Hepatocyte (in vitro differentiated cells): Measurements from ENCODE around the gene UBA5. TPM values are rescaled to one million over a fixed set of nuclear protein-coding genes. Genes with fewer than 3 reads are reported as not detected.
A peak's percentile ranks its signal among the peaks of the same experiment; 100 is the strongest.

Source experiments
- DNase-seq: peaks from one replicate; pipeline ENCODE4 v3.0.0-alpha.2; 2016; ENCODE audit warnings: low spot score
- H2AFZ ChIP-seq: fragments of 200-600 bp; sonication (generic); 2 replicates; pipeline ENCODE4 v1.6.0; 2016; ENCODE audit warnings: antibody characterized with exemption, mild to moderate bottlenecking
- H3K27ac ChIP-seq: fragments of 200-600 bp; sonication (generic); 2 replicates; pipeline ENCODE4 v1.5.1; 2016; ENCODE audit warnings: mild to moderate bottlenecking
- H3K27me3 ChIP-seq: fragments of 200-600 bp; sonication (generic); 2 replicates; pipeline ENCODE4 v1.6.1; 2016
- H3K36me3 ChIP-seq: fragments of 200-600 bp; sonication (generic); replicated peaks from 2 replicates; pipeline ENCODE4 v1.5.1; 2016; ENCODE audit warnings: low read depth; ENCODE audit not compliant: insufficient read depth
- H3K4me1 ChIP-seq: fragments of 200-600 bp; sonication (generic); 2 replicates; pipeline ENCODE4 v1.5.1; 2016; ENCODE audit warnings: mild to moderate bottlenecking, moderate library complexity; ENCODE audit not compliant: insufficient read depth
- H3K4me2 ChIP-seq: fragments of 200-600 bp; sonication (generic); 2 replicates; pipeline ENCODE4 v1.6.0; 2016
- H3K4me3 ChIP-seq: fragments of 200-600 bp; sonication (generic); 2 replicates; pipeline ENCODE4 v1.5.1; 2016; ENCODE audit warnings: mild to moderate bottlenecking
- H3K79me2 ChIP-seq: fragments of 200-600 bp; sonication (generic); 2 replicates; pipeline ENCODE4 v1.6.0; 2017; ENCODE audit warnings: mild to moderate bottlenecking
- H3K9me2 ChIP-seq: fragments of 200-600 bp; sonication (generic); replicated peaks from 2 replicates; pipeline ENCODE4 v1.6.0; 2017; ENCODE audit warnings: mild to moderate bottlenecking; ENCODE audit not compliant: insufficient read depth
- H3K9me3 ChIP-seq: fragments of 200-600 bp; sonication (generic); 2 replicates; pipeline ENCODE4 v1.5.1; 2016; ENCODE audit warnings: low read depth, mild to moderate bottlenecking
- H4K20me1 ChIP-seq: fragments of 200-600 bp; sonication (generic); 2 replicates; pipeline ENCODE4 v1.6.0; 2016; ENCODE audit warnings: mild to moderate bottlenecking; ENCODE audit not compliant: insufficient read depth, poor library complexity, severe bottlenecking
- CTCF ChIP-seq: fragments of 200-600 bp; sonication (generic); IDR thresholded peaks from 2 replicates; pipeline ENCODE4 v1.5.1; 2016; ENCODE audit warnings: antibody characterized with exemption, mild to moderate bottlenecking; ENCODE audit not compliant: poor library complexity
- EZH2 ChIP-seq: fragments of 200-600 bp; sonication (generic); IDR thresholded peaks from 2 replicates; pipeline ENCODE4 v1.6.1; 2016; ENCODE audit warnings: antibody characterized with exemption, mild to moderate bottlenecking, borderline replicate concordance
- EZH2phosphoT487 ChIP-seq: fragments of 200-600 bp; sonication (generic); IDR thresholded peaks from one replicate; pipeline ENCODE4 v1.6.1; 2018; ENCODE audit warnings: antibody characterized with exemption, mild to moderate bottlenecking, low read depth, moderate library complexity; ENCODE audit not compliant: unreplicated experiment, severe bottlenecking
- WGBS: methylation state at CpG from one replicate; pipeline ENCODE4 v1.1.6; 2016; ENCODE audit warnings: low lambda C conversion rate; ENCODE audit errors: missing lambda C conversion rate; 5-methylcytosine and 5-hydroxymethylcytosine counted together
- polyA plus RNA-seq: library from polyadenylated mRNA; unstranded; fragments of >200 nt; fragmentation: Nextera tagmentation; extraction: Ambion mirVana; gene quantifications from 2 replicates; pipeline ENCODE4 v1.2.1, GENCODE V29; 2016
- total RNA-seq: library from RNA; depleted of rRNA; stranded (reverse); fragments of >200 nt; gene quantifications from 2 replicates; pipeline ENCODE4 v1.2.3, GENCODE V29; 2014

Gene UBA5
- total and polyA plus RNA-seq, 2 experiments from 2014 or later: 26.9 to 42.4 TPM

GRCh38 chr3:132661101-132661500 is 972 bp downstream of the UBA5 start:
- Histone ChIP-seq H3K9me2 (no peaks in the 10 kb centered on the region), H3K36me3 (no peaks in the 10 kb centered on the region), H3K79me2 (peaks cover 73% of the 10 kb centered on the region), H3K4me1 (peaks cover 23% of the 10 kb centered on the region), H4K20me1 (no peaks in the 10 kb centered on the region), H3K9me3 (no peaks in the 10 kb centered on the region), H2AFZ (peak overlapping the region; percentile 90), H3K27ac (peak overlapping the region; percentile 96), H3K4me2 (peak overlapping the region; percentile 89), H3K4me3 (peak overlapping the region; percentile 99), H3K27me3 (no peaks in the 10 kb centered on the region)
- WGBS: 14% methylated on average over 8 of the region's 8 CpGs
- TF ChIP-seq EZH2 (no peak), CTCF (no peak), EZH2phosphoT487 (no peak)
- DNase-seq: peak; percentile 6

- H3K4me3 ChIP-seq: peak overlapping the region; percentile 99
- peaks cover 23% of the 10 kb centered on the region for H3K4me1 ChIP-seq
- no peak overlapping the region for H3K27ac ChIP-seq
- H3K9me2 ChIP-seq: no peaks in the 10 kb centered on the region
- H3K79me2 ChIP-seq: peaks cover 67% of the 10 kb centered on the region
- H2AFZ ChIP-seq: no peak overlapping the region
- H3K9me3 ChIP-seq: no peaks in the 10 kb centered on the region
- H4K20me1 ChIP-seq: no peaks in the 10 kb centered on the region
- DNase-seq: no peak
- H3K36me3 ChIP-seq: no peaks in the 10 kb centered on the region
- no peaks in the 10 kb centered on the region for H3K27me3 ChIP-seq
- TF ChIP-seq EZH2 (no peak), CTCF (no peak), EZH2phosphoT487 (no peak)
- H3K4me2 ChIP-seq: peak overlapping the region; percentile 89
Observed at GRCh38 chr3:132662212-132662611, 2.1 kb downstream of the UBA5 start.

DNA sequence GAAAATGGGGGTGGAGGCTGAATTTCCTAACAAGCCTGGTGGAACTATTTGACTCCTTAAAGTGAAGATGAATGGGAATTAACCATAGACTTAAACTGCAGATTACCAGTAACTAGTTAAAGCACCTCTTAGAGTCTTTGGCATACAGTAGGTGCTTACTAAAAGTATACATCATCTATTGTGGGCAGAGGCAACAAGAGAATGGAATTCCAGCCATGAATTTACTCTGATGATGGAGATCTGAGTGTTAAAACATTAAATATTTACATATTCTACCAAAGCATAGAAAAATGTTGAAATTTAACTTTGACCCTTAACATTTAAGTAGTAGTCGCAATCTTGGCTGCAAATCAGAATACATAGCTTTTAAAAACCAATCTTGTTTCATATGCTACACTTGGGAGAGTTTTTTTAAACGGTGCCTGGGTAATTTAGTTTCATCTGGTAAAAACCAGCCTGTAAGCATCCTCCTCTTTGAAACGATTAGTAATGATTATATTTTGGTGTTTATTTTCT is 5.2 kb downstream of the UBA5 start:
- no peaks in the 10 kb centered on the region for H3K9me3 ChIP-seq
- H3K27ac ChIP-seq: no peak overlapping the region
- no peaks in the 10 kb centered on the region for H4K20me1 ChIP-seq
- H2AFZ ChIP-seq: no peak overlapping the region
- no peak for DNase-seq
- TF ChIP-seq EZH2: no peak
- TF ChIP-seq CTCF: no peak
- H3K4me3 ChIP-seq: no peak overlapping the region
- no peaks in the 10 kb centered on the region for H3K36me3 ChIP-seq
- no peaks in the 10 kb centered on the region for H3K27me3 ChIP-seq
- H3K4me1 ChIP-seq: peaks cover 20% of the 10 kb centered on the region
- H3K4me2 ChIP-seq: no peak overlapping the region
- H3K79me2 ChIP-seq: peaks cover 64% of the 10 kb centered on the region
- H3K9me2 ChIP-seq: no peaks in the 10 kb centered on the region
- 83% methylated on average over 3 of the region's 3 CpGs for WGBS
